MCF 10A (cell line): ENCODE data around the gene PYURF. TPM values are rescaled to one million over a fixed set of nuclear protein-coding genes. Genes with fewer than 3 reads are reported as not detected.

Source experiments
- BruUV-seq: library from RNA; stranded (reverse); fragments of 400-500 nt; replicated peaks from 2 replicates; lab custom pipeline; 2021; lab: Mats Ljungman, UMichigan
- CTCF ChIA-PET: fragments of 300-600 bp; sonication (Branson Sonifier 250); formaldehyde crosslinking; extraction: SDS; loops from one replicate; lab custom pipeline; 2021; ENCODE audit warnings: antibody characterized with exemption, inconsistent platforms; lab: Yijun Ruan, JAX
- POLR2A ChIA-PET: fragments of 300-600, 350-650 bp; sonication (Branson Sonifier 250); formaldehyde crosslinking; extraction: SDS; loops from one replicate; lab custom pipeline; 2020; ENCODE audit warnings: antibody characterized with exemption, inconsistent platforms; lab: Yijun Ruan, JAX
- DNase-seq: peaks from one replicate; pipeline ENCODE4 v3.0.0-alpha.2; 2018; ENCODE audit not compliant: unreplicated experiment
- H3K27ac Mint-ChIP-seq: one replicate; pipeline ENCODE4 v1.8.0; 2022; ENCODE audit warnings: mild to moderate bottlenecking, low read depth, mixed read lengths; ENCODE audit not compliant: unreplicated experiment
- H3K27me3 Mint-ChIP-seq: one replicate; pipeline ENCODE4 v1.8.0; 2022; ENCODE audit warnings: mixed read lengths; ENCODE audit not compliant: insufficient read depth, unreplicated experiment
- H3K36me3 Mint-ChIP-seq: one replicate; pipeline ENCODE4 v1.8.0; 2022; ENCODE audit warnings: mild to moderate bottlenecking, moderate library complexity, mixed read lengths; ENCODE audit not compliant: insufficient read depth, unreplicated experiment
- H3K4me1 Mint-ChIP-seq: one replicate; pipeline ENCODE4 v1.8.0; 2022; ENCODE audit warnings: mixed read lengths; ENCODE audit not compliant: insufficient read depth, unreplicated experiment
- H3K4me3 Mint-ChIP-seq: one replicate; pipeline ENCODE4 v1.8.0; 2022; ENCODE audit warnings: mild to moderate bottlenecking, moderate library complexity, mixed read lengths; ENCODE audit not compliant: unreplicated experiment
- H3K9me3 Mint-ChIP-seq: one replicate; pipeline ENCODE4 v1.8.0; 2022; ENCODE audit warnings: mixed read lengths; ENCODE audit not compliant: unreplicated experiment
- intact Hi-C: fragments of 100-400 bp; cut with micrococcal nuclease; formaldehyde crosslinking; loops from 2 replicates; pipeline ENCODE4 v1.14.1; 2022
- total RNA-seq: library from RNA; stranded (reverse); gene quantifications from 2 replicates; pipeline ENCODE4 v1.2.3, GENCODE V29; 2022
- TF ChIP-seq, protein P1 (sequence below): fragments of 200-600 bp; IDR thresholded peaks from one replicate; pipeline ENCODE4 v1.8.0; 2022; ENCODE audit warnings: antibody characterized with exemption, mild to moderate bottlenecking; ENCODE audit not compliant: unreplicated experiment

Gene PYURF
- total RNA-seq, 1 experiment from 2014 or later, result 80.9 TPM

DNA sequence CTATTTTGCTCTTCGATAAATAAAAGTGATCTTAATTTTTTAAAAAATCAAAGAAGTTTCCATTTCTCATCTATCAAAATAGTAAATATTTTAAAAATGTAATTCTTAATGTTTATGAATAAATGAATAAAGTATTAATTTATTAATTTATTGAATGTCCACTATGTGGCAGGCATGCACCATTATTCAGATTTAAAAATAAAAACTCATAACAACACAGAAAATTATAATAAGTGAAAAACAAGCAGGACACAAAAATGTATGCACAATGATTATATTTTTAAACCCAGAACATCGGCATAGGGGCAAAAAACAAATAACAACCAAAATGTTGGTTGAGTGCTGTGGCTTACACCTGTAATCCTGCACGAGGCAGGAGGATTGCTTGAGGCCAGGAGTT is 5.3 kb upstream of the PYURF start:
- intact Hi-C loops, result loop anchor here (1.0 to 5.0 kb wide), 3 partner anchors 263 to 495 kb away; no protein-coding TSS in a partner anchor
- no peaks in the 10 kb centered on the region for H3K27me3 Mint-ChIP-seq
- no peak overlapping the region for H3K4me3 Mint-ChIP-seq
- peak; percentile 16 for DNase-seq
- no TSS peak for BruUV-seq
- ChIA-PET CTCF (interaction anchor here (0.6 to 6.2 kb wide), 11 partner anchors 9 to 494 kb away, joined by 3 to 37 read pairs (median 5); no protein-coding TSS in a partner anchor), POLR2A (interaction anchor here (0.6 kb wide), 1 partner anchor 168 kb away, joined by 3 read pairs; no protein-coding TSS in a partner anchor)
- no peak overlapping the region for H3K27ac Mint-ChIP-seq
- no peaks in the 10 kb centered on the region for H3K36me3 Mint-ChIP-seq
- peaks cover 9% of the 10 kb centered on the region for H3K4me1 Mint-ChIP-seq
- TF ChIP-seq, protein P1, sequence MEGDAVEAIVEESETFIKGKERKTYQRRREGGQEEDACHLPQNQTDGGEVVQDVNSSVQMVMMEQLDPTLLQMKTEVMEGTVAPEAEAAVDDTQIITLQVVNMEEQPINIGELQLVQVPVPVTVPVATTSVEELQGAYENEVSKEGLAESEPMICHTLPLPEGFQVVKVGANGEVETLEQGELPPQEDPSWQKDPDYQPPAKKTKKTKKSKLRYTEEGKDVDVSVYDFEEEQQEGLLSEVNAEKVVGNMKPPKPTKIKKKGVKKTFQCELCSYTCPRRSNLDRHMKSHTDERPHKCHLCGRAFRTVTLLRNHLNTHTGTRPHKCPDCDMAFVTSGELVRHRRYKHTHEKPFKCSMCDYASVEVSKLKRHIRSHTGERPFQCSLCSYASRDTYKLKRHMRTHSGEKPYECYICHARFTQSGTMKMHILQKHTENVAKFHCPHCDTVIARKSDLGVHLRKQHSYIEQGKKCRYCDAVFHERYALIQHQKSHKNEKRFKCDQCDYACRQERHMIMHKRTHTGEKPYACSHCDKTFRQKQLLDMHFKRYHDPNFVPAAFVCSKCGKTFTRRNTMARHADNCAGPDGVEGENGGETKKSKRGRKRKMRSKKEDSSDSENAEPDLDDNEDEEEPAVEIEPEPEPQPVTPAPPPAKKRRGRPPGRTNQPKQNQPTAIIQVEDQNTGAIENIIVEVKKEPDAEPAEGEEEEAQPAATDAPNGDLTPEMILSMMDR, result peak; percentile 12
- H3K9me3 Mint-ChIP-seq, result no peaks in the 10 kb centered on the region

DNA sequence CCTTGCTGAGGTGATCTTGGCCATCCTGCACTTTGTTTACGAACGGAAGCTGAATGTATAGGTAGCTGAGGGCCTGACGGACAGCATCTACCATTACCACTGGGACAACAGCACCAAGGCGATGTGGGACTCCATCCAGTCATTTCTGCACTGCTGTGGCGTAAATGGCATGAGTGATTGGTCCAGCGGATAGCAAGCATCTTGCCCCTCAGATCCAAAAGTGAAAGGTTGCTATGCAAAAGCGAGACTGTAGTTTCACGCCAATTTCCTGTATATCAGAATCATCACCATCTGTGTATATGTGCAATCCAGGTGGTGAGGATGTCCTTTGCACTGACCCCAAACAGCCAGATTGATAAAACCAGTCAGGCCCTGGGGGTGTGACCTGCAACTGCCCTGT is 4.2 kb upstream of the PYURF start:
- no peaks in the 10 kb centered on the region for H3K27me3 Mint-ChIP-seq
- no peak overlapping the region for H3K4me3 Mint-ChIP-seq
- ChIA-PET POLR2A (interaction anchor here (2.3 kb wide), 1 partner anchor 65 kb away, joined by 15 read pairs; the partner anchor contains the start of gene HERC3), CTCF (interaction anchor here (0.6 to 3.4 kb wide), 11 partner anchors 10 to 1133 kb away, joined by 3 to 35 read pairs (median 5); no protein-coding TSS in a partner anchor)
- no peak for DNase-seq
- no peaks in the 10 kb centered on the region for H3K9me3 Mint-ChIP-seq
- H3K4me1 Mint-ChIP-seq, result peaks cover 5% of the 10 kb centered on the region
- H3K36me3 Mint-ChIP-seq, result no peaks in the 10 kb centered on the region
- TF ChIP-seq, protein P1, result no peak
- no peak overlapping the region for H3K27ac Mint-ChIP-seq
- BruUV-seq, result no TSS peak
- intact Hi-C loops, result loop anchor here (5.0 kb wide), 2 partner anchors 265 to 290 kb away; no protein-coding TSS in a partner anchor

DNA sequence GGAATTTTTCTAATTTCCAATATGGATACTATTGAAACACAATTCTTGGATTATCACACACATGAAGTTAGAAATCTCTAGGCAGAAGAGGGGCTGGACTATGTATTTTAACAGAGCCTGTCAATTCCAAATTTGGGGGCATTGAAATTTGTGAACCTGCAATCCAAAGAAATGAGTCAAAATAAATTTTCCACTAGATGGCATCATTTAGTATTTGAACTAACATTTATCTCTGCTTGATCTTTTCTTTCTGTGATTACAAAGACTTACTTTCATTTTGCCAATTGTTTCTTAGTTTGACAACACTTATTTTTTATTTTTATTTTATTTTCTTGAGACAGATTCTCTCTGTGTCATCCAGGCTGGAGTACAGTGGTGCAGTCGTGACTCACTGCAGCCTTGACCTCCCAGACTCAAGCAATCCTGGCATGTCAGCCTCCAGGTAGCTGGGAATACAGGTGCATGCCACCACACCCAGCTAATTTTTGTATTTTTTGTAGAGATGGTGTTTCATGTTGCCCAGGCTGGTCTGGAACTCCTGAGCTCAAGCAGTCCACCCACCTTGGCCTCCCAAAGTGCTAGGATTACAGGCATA is 2.7 kb upstream of the PYURF start:
- no peaks in the 10 kb centered on the region for H3K9me3 Mint-ChIP-seq
- no peak overlapping the region for H3K4me3 Mint-ChIP-seq
- H3K27me3 Mint-ChIP-seq, result no peaks in the 10 kb centered on the region
- intact Hi-C loops, result loop anchor here (5.0 kb wide), 2 partner anchors 266 to 291 kb away; no protein-coding TSS in a partner anchor
- DNase-seq, result peak; percentile 24
- H3K36me3 Mint-ChIP-seq, result peaks cover 10% of the 10 kb centered on the region
- no TSS peak for BruUV-seq
- TF ChIP-seq, protein P1, result peak; percentile 25
- ChIA-PET POLR2A (interaction anchor here (0.7 to 5.1 kb wide), 5 partner anchors 66 to 1135 kb away, joined by 3 to 47 read pairs (median 15); partner anchors contain the start of genes HERC3 and PPM1K), CTCF (interaction anchor here (0.6 to 3.4 kb wide), 15 partner anchors 11 to 484 kb away, joined by 3 to 35 read pairs (median 4); partner anchors contain the start of gene NAP1L5)
- peak overlapping the region; percentile 54 for H3K27ac Mint-ChIP-seq
- H3K4me1 Mint-ChIP-seq, result peaks cover 14% of the 10 kb centered on the region

DNA sequence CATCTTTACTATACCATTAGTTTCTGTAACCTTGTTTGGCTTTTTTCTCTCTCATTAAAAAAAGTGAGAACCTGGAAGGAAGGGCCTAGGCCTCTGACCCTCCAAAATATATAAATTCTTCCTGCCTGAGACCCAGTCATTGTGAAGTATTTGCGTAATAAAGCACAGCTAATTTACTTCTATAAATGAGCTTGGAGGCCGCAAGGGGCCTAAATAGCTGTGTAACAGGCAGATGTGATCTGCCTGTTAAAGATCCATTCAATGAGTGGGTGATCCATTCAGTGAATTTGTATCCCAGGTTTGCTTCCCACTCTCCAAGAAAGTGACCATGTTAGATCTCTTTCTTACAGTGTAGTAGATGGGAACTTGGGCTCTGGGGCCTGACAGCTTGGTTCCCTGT is 595 bp upstream of the PYURF start:
- H3K27me3 Mint-ChIP-seq, result no peaks in the 10 kb centered on the region
- intact Hi-C loops, result no loop called here
- peaks cover 14% of the 10 kb centered on the region for H3K4me1 Mint-ChIP-seq
- ChIA-PET POLR2A (interaction anchor here (0.6 to 5.1 kb wide), 22 partner anchors 8 to 682 kb away, joined by 3 to 47 read pairs (median 6); partner anchors contain the start of genes FAM13A, HERC3 and PPM1K), CTCF (interaction anchor here (0.6 to 2.1 kb wide), 7 partner anchors 9 to 240 kb away, joined by 3 to 8 read pairs (median 5); partner anchors contain the start of gene PPM1K)
- H3K36me3 Mint-ChIP-seq, result peaks cover 22% of the 10 kb centered on the region
- TSS peak; percentile 93 for BruUV-seq
- no peak for DNase-seq
- no peaks in the 10 kb centered on the region for H3K9me3 Mint-ChIP-seq
- TF ChIP-seq, protein P1, result no peak
- H3K27ac Mint-ChIP-seq, result peak overlapping the region; percentile 89
- peak overlapping the region; percentile 97 for H3K4me3 Mint-ChIP-seq
